KBM-7 (cell line): ENCODE measurements around the gene CLBA1.
A peak's percentile ranks its signal among the peaks of the same experiment; 100 is the strongest.
"Not testable (repeated sequence)": the region's sequence is repeated elsewhere in the genome, so short reads cannot be mapped to it uniquely, and the experiment has no call there.

Experiments used
- DNase-seq: peaks from one replicate; pipeline ENCODE4 v3.0.0-alpha.2; 2015
- in situ Hi-C: fragments of 300-500 bp; cut with MboI; formaldehyde crosslinking; loops from 2 replicates; pipeline ENCODE4 v1.14.3; 2020; ENCODE audit warnings: low sequenced_read_pairs, low pct_unique_long_range_greater_than_20kb, mixed read lengths

Gene CLBA1

GRCh38 chr14:104985675-104986486 lies at the start of gene CLBA1:
Gene CLBA1 (plus strand): TSS chr14:104985788. CDS start chr14:104986432, 644 bp downstream.
- in situ Hi-C loops: no loop called here
- DNase-seq: peak; percentile 85

GRCh38 chr14:104935955-104936354 lies 49.6 kb upstream of the CLBA1 start:
- in situ Hi-C loops: no loop called here
- DNase-seq: no peak

GRCh38 chr14:104936361-104937155 lies 49.0 kb upstream of the CLBA1 start:
- in situ Hi-C loops: no loop called here

GRCh38 chr14:104937161-104937560 lies 48.4 kb upstream of the CLBA1 start:
- in situ Hi-C loops: no loop called here
- no peak for DNase-seq

More at GRCh38 chr14:104936361-104937155, 49.0 kb upstream of the CLBA1 start:
- no peak for DNase-seq

GRCh38 chr14:104937694-104938365 lies 47.8 kb upstream of the CLBA1 start:
- in situ Hi-C loops: no loop called here
- DNase-seq: no peak

GRCh38 chr14:104938436-104938835 lies 47.2 kb upstream of the CLBA1 start:
- in situ Hi-C loops: no loop called here
- no peak for DNase-seq

GRCh38 chr14:104938960-104939359 lies 46.6 kb upstream of the CLBA1 start:
- DNase-seq: no peak
- in situ Hi-C loops: no loop called here

GRCh38 chr14:104939666-104940410 lies 45.8 kb upstream of the CLBA1 start:
- DNase-seq: peak; percentile 52
- in situ Hi-C loops: no loop called here

- in situ Hi-C loops: no loop called here
- no peak for DNase-seq
Measured at GRCh38 chr14:104940526-104941150, 45.0 kb upstream of the CLBA1 start.

GRCh38 chr14:104941508-104942365 lies 43.9 kb upstream of the CLBA1 start:
- DNase-seq: no peak
- in situ Hi-C loops: no loop called here

- DNase-seq: no peak
- in situ Hi-C loops: no loop called here
Measured at GRCh38 chr14:104942586-104942985, 43.0 kb upstream of the CLBA1 start.

- in situ Hi-C loops, DNase-seq: not testable (repeated sequence)
Measured at GRCh38 chr14:104943216-104944015, 42.2 kb upstream of the CLBA1 start.

GRCh38 chr14:104944016-104944308 lies 41.6 kb upstream of the CLBA1 start:
- in situ Hi-C loops, DNase-seq: not testable (repeated sequence)

- in situ Hi-C loops, DNase-seq: not testable (repeated sequence)
Measured at GRCh38 chr14:104944436-104945205, 41.0 kb upstream of the CLBA1 start.

GRCh38 chr14:104945266-104945665 lies 40.3 kb upstream of the CLBA1 start:
- in situ Hi-C loops, DNase-seq: not testable (repeated sequence)
